Activated T-cell treated with anti-CD3 and anti-CD28 coated beads for 4 hours (primary cell): ENCODE results near the gene CCNE1.
"Not testable (repeated sequence)": the region's sequence is repeated elsewhere in the genome, so short reads cannot be mapped to it uniquely, and the experiment has no call there.

ENCODE experiments used
- DNase-seq: peaks from one replicate; pipeline ENCODE4 v3.0.0-alpha.2; 2020

The CCNE1 gene

GRCh38 chr19:29819300-29819699 is 7.5 kb downstream of the CCNE1 start:
- no peak for DNase-seq

- DNase-seq: no peak
Observed at GRCh38 chr19:29819986-29820385, 8.2 kb downstream of the CCNE1 start.

GRCh38 chr19:29823581-29824330 is 12.0 kb downstream of the CCNE1 start:
- no peak for DNase-seq

- DNase-seq: not testable (repeated sequence)
Observed at GRCh38 chr19:29825263-29825662, 13.5 kb downstream of the CCNE1 start.

- DNase-seq: peak; percentile 28
Observed at GRCh38 chr19:29831041-29831548, 19.3 kb downstream of the CCNE1 start.

GRCh38 chr19:29831686-29832085 is 19.9 kb downstream of the CCNE1 start:
- no peak for DNase-seq

GRCh38 chr19:29832801-29833200 is 21.0 kb downstream of the CCNE1 start:
- no peak for DNase-seq

- DNase-seq: no peak
Observed at GRCh38 chr19:29833614-29834261, 21.9 kb downstream of the CCNE1 start.

- no peak for DNase-seq
Observed at GRCh38 chr19:29834991-29835846, 23.4 kb downstream of the CCNE1 start.

GRCh38 chr19:29836409-29836825 is 24.6 kb downstream of the CCNE1 start:
- DNase-seq: no peak

GRCh38 chr19:29837448-29837981 is 25.7 kb downstream of the CCNE1 start:
- DNase-seq: peak; percentile 38

GRCh38 chr19:29837996-29838395 is 26.2 kb downstream of the CCNE1 start:
- DNase-seq: no peak

GRCh38 chr19:29840066-29840950 is 28.5 kb downstream of the CCNE1 start:
- no peak for DNase-seq

GRCh38 chr19:29841209-29841558 is 29.4 kb downstream of the CCNE1 start:
- DNase-seq: no peak

GRCh38 chr19:29841559-29842367 is 30.0 kb downstream of the CCNE1 start:
- DNase-seq: no peak

GRCh38 chr19:29842471-29843179 is 30.8 kb downstream of the CCNE1 start:
- no peak for DNase-seq

- no peak for DNase-seq
Observed at GRCh38 chr19:29843180-29844051, 31.6 kb downstream of the CCNE1 start.

- DNase-seq: peak; percentile 96
Observed at GRCh38 chr19:29844891-29845573, 33.2 kb downstream of the CCNE1 start.
